Endothelial cell of umbilical vein (primary cell): ENCODE results near the gene NRARP. TPM values are rescaled to one million over a fixed set of nuclear protein-coding genes. Genes with fewer than 3 reads are reported as not detected.
A peak's percentile ranks its signal among the peaks of the same experiment; 100 is the strongest.
"Not testable (repeated sequence)": the region's sequence is repeated elsewhere in the genome, so short reads cannot be mapped to it uniquely, and the experiment has no call there.

Experiments
- BruUV-seq: library from RNA; stranded (reverse); fragments of 400-500 nt; replicated peaks from 2 replicates; lab custom pipeline; 2021; lab: Mats Ljungman, UMichigan
- CTCF ChIA-PET: fragments of 300-600, 350-600 bp; sonication (Branson Sonifier 250); formaldehyde crosslinking; loops from one replicate; lab custom pipeline; 2021; ENCODE audit warnings: antibody characterized with exemption, inconsistent platforms; lab: Charles Lee
- POLR2A ChIA-PET: fragments of 300-600, 350-600 bp; sonication (Branson Sonifier 250); formaldehyde crosslinking; loops from one replicate; lab custom pipeline; 2021; ENCODE audit warnings: antibody characterized with exemption, inconsistent platforms; lab: Charles Lee
- DNase-seq: peaks from one replicate; pipeline ENCODE4 v3.0.0-alpha.2; 2011; ENCODE audit warnings: low read depth, low spot score
- FAIRE-seq: peaks from 2 replicates; lab custom pipeline; 2011; peaks lifted over from hg19 to GRCh38; lab: Jason Lieb, UNC
- H2AFZ ChIP-seq: 2 replicates; pipeline ENCODE4 v1.6.0; 2012; ENCODE audit warnings: low read depth, low read length, control low read depth, inconsistent platforms
- H3K27ac ChIP-seq: 2 replicates; pipeline ENCODE4 v1.5.1; 2011; ENCODE audit warnings: low read depth, mild to moderate bottlenecking, control low read depth, low read length, moderate library complexity; ENCODE audit not compliant: insufficient read depth
- H3K27me3 ChIP-seq, 2 experiments: 2 replicates each; pipeline versions ENCODE4 v1.6.0 to v1.6.1; 2011; ENCODE audit warnings: low read length in 2 of 2, mixed read lengths in 1 of 2; ENCODE audit not compliant: control insufficient read depth in 2 of 2, insufficient read depth in 2 of 2
- H3K36me3 ChIP-seq, 2 experiments: 2 replicates in 1 of 2; 3 replicates in 1 of 2; pipeline ENCODE4 v1.5.1; 2011; ENCODE audit warnings: low read length in 2 of 2, mild to moderate bottlenecking in 1 of 2, moderate library complexity in 1 of 2; ENCODE audit not compliant: control insufficient read depth in 2 of 2, insufficient read depth in 2 of 2; ENCODE audit errors: extremely low read depth in 1 of 2
- H3K4me1 ChIP-seq: 3 replicates; pipeline ENCODE4 v1.5.1; 2011; ENCODE audit warnings: mild to moderate bottlenecking, low read length; ENCODE audit not compliant: control insufficient read depth, insufficient read depth; ENCODE audit errors: extremely low read depth
- H3K4me2 ChIP-seq: 2 replicates; pipeline ENCODE4 v1.6.1; 2011; ENCODE audit warnings: low read length, control low read depth, mixed read lengths; ENCODE audit not compliant: insufficient read depth
- H3K4me3 ChIP-seq, 3 experiments: fragments of 200-600 bp in 1 of 3; sonication (generic), shearing (Covaris generic) in 1 of 3; replicated peaks in 1 of 3; 2 replicates each; pipeline ENCODE4 v1.5.1; 2011 to 2016; ENCODE audit warnings: control low read depth in 3 of 3, low read length in 3 of 3, mild to moderate bottlenecking in 2 of 3, inconsistent platforms in 1 of 3, low read depth in 1 of 3, moderate library complexity in 1 of 3; ENCODE audit not compliant: insufficient read depth in 1 of 3
- H3K79me2 ChIP-seq: 2 replicates; pipeline ENCODE4 v1.6.0; 2012; ENCODE audit warnings: low read length, inconsistent platforms; ENCODE audit not compliant: control insufficient read depth, insufficient read depth
- H3K9ac ChIP-seq: replicated peaks from 2 replicates; pipeline ENCODE3; 2011; ENCODE audit warnings: low read length, control low read depth; ENCODE audit not compliant: insufficient read depth; ENCODE audit errors: extremely low read depth
- H3K9me1 ChIP-seq: replicated peaks from 3 replicates; pipeline ENCODE4 v1.6.0; 2011; ENCODE audit warnings: mild to moderate bottlenecking, low read length; ENCODE audit not compliant: control insufficient read depth, insufficient read depth; ENCODE audit errors: extremely low read depth
- H3K9me3 ChIP-seq: replicated peaks from 2 replicates; pipeline ENCODE4 v1.5.1; 2012; ENCODE audit warnings: low read length, inconsistent platforms; ENCODE audit not compliant: control insufficient read depth, insufficient read depth
- H4K20me1 ChIP-seq: replicated peaks from 2 replicates; pipeline ENCODE3; 2011; ENCODE audit warnings: mild to moderate bottlenecking, low read length; ENCODE audit not compliant: control insufficient read depth, insufficient read depth; ENCODE audit errors: extremely low read depth
- CTCF ChIP-seq, 2 donors: IDR thresholded peaks; 1 replicate in 1 of 2; 2 replicates in 1 of 2; pipeline ENCODE4 v1.5.1; 2011; ENCODE audit warnings: low read length in 2 of 2, mild to moderate bottlenecking in 2 of 2, moderate library complexity in 2 of 2, control low read depth in 1 of 2, inconsistent platforms in 1 of 2, low read depth in 1 of 2; ENCODE audit not compliant: insufficient read depth in 1 of 2; ENCODE audit errors: extremely low read depth in 1 of 2
- EZH2 ChIP-seq: IDR thresholded peaks from 2 replicates; pipeline ENCODE4 v1.6.1; 2012; ENCODE audit warnings: borderline replicate concordance, low read depth, mild to moderate bottlenecking, moderate library complexity, low read length, inconsistent platforms; ENCODE audit not compliant: severe bottlenecking
- FOS ChIP-seq: IDR thresholded peaks from 2 replicates; pipeline ENCODE4 v1.6.1; 2011; ENCODE audit warnings: mild to moderate bottlenecking, low read length, moderate library complexity, borderline replicate concordance; ENCODE audit not compliant: insufficient read depth
- GATA2 ChIP-seq: IDR thresholded peaks from 2 replicates; pipeline ENCODE4 v1.7.0; 2011; ENCODE audit warnings: low read depth, mild to moderate bottlenecking, moderate library complexity, mixed read lengths, low read length; ENCODE audit not compliant: insufficient read length, insufficient read depth
- JUN ChIP-seq: IDR thresholded peaks from 2 replicates; pipeline ENCODE4 v1.6.1; 2011; ENCODE audit warnings: borderline replicate concordance, low read depth; ENCODE audit not compliant: insufficient read length, insufficient read depth
- MAX ChIP-seq: IDR thresholded peaks from 2 replicates; pipeline ENCODE4 v1.6.1; 2011; ENCODE audit not compliant: insufficient read depth, insufficient read length
- MYC ChIP-seq: IDR thresholded peaks from one replicate; pipeline ENCODE4 v1.6.1; 2011; ENCODE audit warnings: mild to moderate bottlenecking, low read depth, low read length
- POLR2A ChIP-seq: IDR thresholded peaks from 2 replicates; pipeline ENCODE4 v1.6.1; 2012; ENCODE audit warnings: low read depth, mild to moderate bottlenecking, control low read depth, low read length
- POLR2AphosphoS5 ChIP-seq: IDR thresholded peaks from 2 replicates; pipeline ENCODE4 v1.6.1; 2012; ENCODE audit warnings: low read depth, mild to moderate bottlenecking, control low read depth, low read length, moderate library complexity; ENCODE audit not compliant: insufficient read depth
- dilution Hi-C: fragments of 300-500 bp; cut with MboI; formaldehyde crosslinking; loops from one replicate; pipeline ENCODE4 v1.15.0; 2019; ENCODE audit warnings: low sequenced_read_pairs; ENCODE audit not compliant: extremely low pct_ligation_motif_present
- intact Hi-C: fragments of 100-400 bp; cut with micrococcal nuclease; formaldehyde crosslinking; loops from one replicate; pipeline ENCODE4 v1.10.0; 2022
- polyA plus RNA-seq, 4 experiments: library from polyadenylated mRNA; depleted of rRNA in 3 of 4; stranded (reverse) in 3 of 4; unstranded in 1 of 4; fragments of >200 nt; gene quantifications; 2 replicates each; pipeline versions ENCODE4 v1.2.1 to v1.2.3, GENCODE V29; 2011 to 2012; ENCODE audit warnings: missing spikeins in 1 of 4
- total RNA-seq: library from RNA; stranded (reverse); gene quantifications from 2 replicates; pipeline ENCODE4 v1.2.3, GENCODE V29; 2021

The NRARP gene
- total and polyA plus RNA-seq, 2 donors (not counting 3 experiments of a cell fraction or from before 2014, with no cell fraction given), result 50.0 to 72.9 TPM

GRCh38 chr9:137327641-137328550 is 25.8 kb upstream of the NRARP start:
- intact Hi-C loops, dilution Hi-C loops: not testable (repeated sequence)

GRCh38 chr9:137326445-137327065 is 24.5 kb upstream of the NRARP start:
- CTCF ChIA-PET, result no interaction called here
- no peak for FAIRE-seq

More at GRCh38 chr9:137327641-137328550, 25.8 kb upstream of the NRARP start:
- CTCF ChIA-PET, BruUV-seq, H3K4me1 ChIP-seq, H3K27me3 ChIP-seq, H3K9me3 ChIP-seq, H3K4me2 ChIP-seq, H4K20me1 ChIP-seq, H2AFZ ChIP-seq, H3K36me3 ChIP-seq, DNase-seq, H3K9ac ChIP-seq, H3K27ac ChIP-seq, H3K79me2 ChIP-seq, POLR2A ChIA-PET, H3K9me1 ChIP-seq: not testable (repeated sequence)
- peak overlapping the region in 1 of 3 experiments; percentile 5 for H3K4me3 ChIP-seq
- peak; percentile 74 for FAIRE-seq

More at GRCh38 chr9:137326445-137327065, 24.5 kb upstream of the NRARP start:
- no peak overlapping the region for H3K9ac ChIP-seq
- H3K4me3 ChIP-seq, result no peak overlapping the region
- intact Hi-C loops (no loop called here), dilution Hi-C loops (no loop called here)
- TF ChIP-seq MYC (no peak), FOS (no peak), JUN (no peak), MAX (no peak), POLR2AphosphoS5 (no peak), EZH2 (no peak), GATA2 (no peak), CTCF (IDR thresholded peaks at IDR 0.05; ENCODE audit: extremely low read depth in 1 of 2, insufficient read depth in 1 of 2, low read depth in 1 of 2, low read length in 2 of 2) (no peak), POLR2A (no peak)
- no peaks in the 10 kb centered on the region for H3K9me3 ChIP-seq
- no peak overlapping the region for H3K4me2 ChIP-seq
- no peak for DNase-seq
- H2AFZ ChIP-seq, result no peak overlapping the region
- no peaks in the 10 kb centered on the region for H3K79me2 ChIP-seq
- H3K36me3 ChIP-seq, result no peaks in the 10 kb centered on the region
- H4K20me1 ChIP-seq, result no peaks in the 10 kb centered on the region
- POLR2A ChIA-PET, result no interaction called here
- BruUV-seq, result no TSS peak
- no peaks in the 10 kb centered on the region for H3K9me1 ChIP-seq
- H3K27me3 ChIP-seq, result peaks cover 2 to 4% of the 10 kb centered on the region in 2 experiments
- H3K4me1 ChIP-seq, result peaks cover 4% of the 10 kb centered on the region
- H3K27ac ChIP-seq, result no peak overlapping the region
